Kidney epithelial cell (primary cell): ENCODE results near the gene IQCE. TPM values are rescaled to one million over a fixed set of nuclear protein-coding genes. Genes with fewer than 3 reads are reported as not detected.

Experiments
- DNase-seq: peaks from one replicate; pipeline ENCODE4 v3.0.0-alpha.2; 2010; ENCODE audit warnings: low read depth
- H3K27me3 ChIP-seq: 2 replicates; pipeline ENCODE4 v1.6.0; 2011; ENCODE audit warnings: low read length; ENCODE audit not compliant: control insufficient read depth, insufficient read depth
- H3K36me3 ChIP-seq: 2 replicates; pipeline ENCODE4 v1.5.1; 2011; ENCODE audit warnings: low read length; ENCODE audit not compliant: control insufficient read depth, insufficient read depth
- H3K4me3 ChIP-seq: 2 replicates; pipeline ENCODE4 v1.5.1; 2011; ENCODE audit warnings: low read depth, mild to moderate bottlenecking, control low read depth, low read length
- CTCF ChIP-seq: IDR thresholded peaks from 2 replicates; pipeline ENCODE4 v1.5.1; 2011; ENCODE audit warnings: mild to moderate bottlenecking, moderate library complexity, low read length, control low read depth, inconsistent platforms; ENCODE audit not compliant: insufficient read depth, poor library complexity, severe bottlenecking
- total RNA-seq: library from RNA; depleted of rRNA; stranded (reverse); fragments of >200 nt; gene quantifications from 2 replicates; pipeline ENCODE4 v1.2.3, GENCODE V29; 2015

Gene IQCE
- total RNA-seq, 1 donor from 2014 or later, result 18.0 TPM

DNA sequence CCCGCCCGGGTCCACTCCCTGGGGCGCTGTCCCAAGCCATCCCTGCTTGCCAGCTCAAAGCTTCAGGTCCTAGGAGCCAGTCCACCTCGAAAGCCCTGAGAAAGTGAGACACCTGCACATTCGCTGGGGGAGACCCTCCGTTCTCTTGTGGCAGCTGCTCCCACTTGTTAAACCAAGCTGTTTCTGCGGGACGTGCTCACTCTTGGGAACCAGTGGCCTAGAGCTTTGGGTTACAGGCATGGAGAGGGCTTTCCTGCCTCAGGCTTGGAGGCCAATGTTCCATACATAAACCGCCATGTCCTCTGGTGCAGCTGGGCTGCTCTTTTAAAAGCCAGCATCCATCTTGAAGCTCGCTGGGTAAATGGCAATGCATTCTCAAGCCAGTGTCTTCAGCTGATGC, 53.1 kb downstream of the IQCE start:
- TF ChIP-seq CTCF, result no peak
- H3K27me3 ChIP-seq, result no peaks in the 10 kb centered on the region
- no peaks in the 10 kb centered on the region for H3K36me3 ChIP-seq
- H3K4me3 ChIP-seq, result no peak overlapping the region
- DNase-seq, result no peak

- Histone ChIP-seq H3K27me3 (peaks cover 3% of the 10 kb centered on the region), H3K36me3 (no peaks in the 10 kb centered on the region), H3K4me3 (no peak overlapping the region)
- TF ChIP-seq CTCF, result no peak
- DNase-seq, result no peak
These were observed 53.8 kb downstream of the IQCE start for GRCh38 chr7:2612445-2613097.

DNA sequence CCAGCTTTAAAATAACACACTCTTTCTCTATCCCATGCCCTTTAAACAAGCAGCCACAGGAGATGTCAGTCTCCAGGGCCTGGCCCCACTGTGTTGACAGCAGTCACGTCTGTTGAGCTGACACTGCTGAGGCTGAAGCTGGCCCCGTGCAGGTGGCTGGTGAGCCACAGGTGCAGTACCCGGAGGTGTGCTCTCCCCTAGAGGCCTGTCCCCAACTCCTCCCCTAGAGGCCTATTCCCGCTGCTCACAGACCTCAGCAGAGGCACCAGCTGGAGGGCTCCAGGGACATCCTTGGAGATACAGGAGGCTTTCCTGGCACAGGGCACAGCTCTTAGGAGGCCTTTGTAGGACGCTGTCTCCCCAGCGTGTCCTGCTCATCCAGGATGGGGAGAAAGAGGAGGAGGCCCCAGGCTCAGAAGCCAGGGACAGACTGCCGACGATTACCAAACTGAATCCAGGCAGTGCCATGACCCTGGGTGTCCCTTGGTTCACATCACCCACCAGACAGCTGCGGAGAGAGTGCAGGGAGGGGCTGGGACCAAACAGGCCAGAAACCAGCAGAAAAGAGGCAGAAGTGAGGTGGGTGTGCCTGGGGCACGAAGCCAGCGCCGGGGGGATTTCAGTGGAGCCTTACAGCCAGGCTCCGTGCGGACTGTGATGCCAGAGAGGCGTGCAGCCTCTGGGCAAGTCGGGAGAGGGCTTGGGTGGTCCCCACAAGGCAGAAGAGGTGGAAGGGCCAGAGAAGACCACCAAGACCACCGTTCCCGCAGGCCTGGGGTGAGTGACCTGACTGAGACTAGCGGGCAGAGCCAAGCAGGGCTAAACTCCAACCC, 54.5 kb downstream of the IQCE start:
- TF ChIP-seq CTCF, result no peak
- no peak overlapping the region for H3K4me3 ChIP-seq
- DNase-seq, result no peak
- peaks cover 3% of the 10 kb centered on the region for H3K27me3 ChIP-seq
- H3K36me3 ChIP-seq, result no peaks in the 10 kb centered on the region

- Histone ChIP-seq H3K36me3 (no peaks in the 10 kb centered on the region), H3K4me3 (no peak overlapping the region), H3K27me3 (peaks cover 3% of the 10 kb centered on the region)
- TF ChIP-seq CTCF, result no peak
- no peak for DNase-seq
These were observed 55.3 kb downstream of the IQCE start for GRCh38 chr7:2613931-2614600.

DNA sequence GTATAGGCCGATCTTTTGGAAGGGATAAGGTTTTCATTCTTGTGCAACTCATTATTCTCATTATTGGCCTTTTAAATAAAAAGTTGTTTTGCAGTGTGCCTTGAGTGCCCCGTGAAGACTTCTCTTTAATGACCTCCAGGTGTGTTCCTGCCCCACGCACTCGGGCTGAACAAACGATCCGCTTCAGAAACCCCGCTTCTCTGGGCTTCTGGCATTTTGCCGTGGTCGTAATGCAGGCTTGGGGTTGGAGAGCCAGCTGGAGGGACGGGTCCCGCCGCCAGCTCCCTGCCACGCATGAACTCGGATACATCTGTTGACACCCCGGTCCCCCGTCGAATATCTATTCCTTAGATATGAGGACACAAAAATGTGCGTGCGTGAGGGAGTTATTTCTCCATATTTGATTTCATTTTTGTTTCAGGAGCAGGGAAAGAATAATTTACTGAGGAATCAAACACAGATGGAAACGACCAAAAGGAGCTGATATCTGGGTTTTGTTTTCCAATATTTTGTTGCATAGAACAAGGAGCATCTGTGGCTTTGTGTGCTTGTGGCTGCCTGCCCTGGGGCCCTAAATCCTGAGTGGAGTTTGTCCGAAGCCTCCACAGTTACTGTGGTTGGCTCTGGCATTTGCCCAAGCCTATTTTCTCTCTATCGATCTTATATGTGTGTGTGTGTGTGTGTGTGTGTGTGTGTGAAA, 56.0 kb downstream of the IQCE start:
- no peak for TF ChIP-seq CTCF
- Histone ChIP-seq H3K27me3 (peaks cover 3% of the 10 kb centered on the region), H3K36me3 (no peaks in the 10 kb centered on the region), H3K4me3 (no peak overlapping the region)
- DNase-seq, result no peak
